Measurements from ENCODE around the gene FCRL3. TPM values are rescaled to one million over a fixed set of nuclear protein-coding genes. Genes with fewer than 3 reads are reported as not detected.
"Not testable (repeated sequence)": the region's sequence is repeated elsewhere in the genome, so short reads cannot be mapped to it uniquely, and the experiment has no call there.

FCRL3 gene, protein sequence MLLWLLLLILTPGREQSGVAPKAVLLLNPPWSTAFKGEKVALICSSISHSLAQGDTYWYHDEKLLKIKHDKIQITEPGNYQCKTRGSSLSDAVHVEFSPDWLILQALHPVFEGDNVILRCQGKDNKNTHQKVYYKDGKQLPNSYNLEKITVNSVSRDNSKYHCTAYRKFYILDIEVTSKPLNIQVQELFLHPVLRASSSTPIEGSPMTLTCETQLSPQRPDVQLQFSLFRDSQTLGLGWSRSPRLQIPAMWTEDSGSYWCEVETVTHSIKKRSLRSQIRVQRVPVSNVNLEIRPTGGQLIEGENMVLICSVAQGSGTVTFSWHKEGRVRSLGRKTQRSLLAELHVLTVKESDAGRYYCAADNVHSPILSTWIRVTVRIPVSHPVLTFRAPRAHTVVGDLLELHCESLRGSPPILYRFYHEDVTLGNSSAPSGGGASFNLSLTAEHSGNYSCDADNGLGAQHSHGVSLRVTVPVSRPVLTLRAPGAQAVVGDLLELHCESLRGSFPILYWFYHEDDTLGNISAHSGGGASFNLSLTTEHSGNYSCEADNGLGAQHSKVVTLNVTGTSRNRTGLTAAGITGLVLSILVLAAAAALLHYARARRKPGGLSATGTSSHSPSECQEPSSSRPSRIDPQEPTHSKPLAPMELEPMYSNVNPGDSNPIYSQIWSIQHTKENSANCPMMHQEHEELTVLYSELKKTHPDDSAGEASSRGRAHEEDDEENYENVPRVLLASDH
- not detected for total RNA-seq

GRCh38 chr1:157700732-157701131 lies at the start of gene FCRL3:
Gene FCRL3 (minus strand): TSS chr1:157700769. CDS start chr1:157700489, 280 bp downstream.
- no peak for DNase-seq (ENCODE audit: low spot score in 2 of 2)
- WGBS, 2 donors: 77 to 80% methylated on average over 4 of the region's 4 CpGs
- intact Hi-C loops (cut with DNase I; ENCODE audit: low total_unique reads): no loop called here
- TF ChIP-seq POLR2A (IDR thresholded peaks at IDR 0.05) (no peak), CTCF (IDR thresholded peaks at IDR 0.05) (no peak)
- no peak within 1 kb of the TSS for H3K4me3 ChIP-seq (ENCODE audit: low read depth, poor library complexity, severe bottlenecking)

GRCh38 chr1:157748262-157748817 lies 47.8 kb upstream of the FCRL3 start:
- intact Hi-C loops (cut with DNase I; ENCODE audit: low total_unique reads): no loop called here
- no peak for DNase-seq (ENCODE audit: low spot score in 2 of 2)
- WGBS, 2 donors: 90 to 95% methylated on average over 3 of the region's 3 CpGs
- H3K4me3 ChIP-seq (ENCODE audit: low read depth, poor library complexity, severe bottlenecking): no peak overlapping the region
- no peak for TF ChIP-seq CTCF (IDR thresholded peaks at IDR 0.05)

DNA sequence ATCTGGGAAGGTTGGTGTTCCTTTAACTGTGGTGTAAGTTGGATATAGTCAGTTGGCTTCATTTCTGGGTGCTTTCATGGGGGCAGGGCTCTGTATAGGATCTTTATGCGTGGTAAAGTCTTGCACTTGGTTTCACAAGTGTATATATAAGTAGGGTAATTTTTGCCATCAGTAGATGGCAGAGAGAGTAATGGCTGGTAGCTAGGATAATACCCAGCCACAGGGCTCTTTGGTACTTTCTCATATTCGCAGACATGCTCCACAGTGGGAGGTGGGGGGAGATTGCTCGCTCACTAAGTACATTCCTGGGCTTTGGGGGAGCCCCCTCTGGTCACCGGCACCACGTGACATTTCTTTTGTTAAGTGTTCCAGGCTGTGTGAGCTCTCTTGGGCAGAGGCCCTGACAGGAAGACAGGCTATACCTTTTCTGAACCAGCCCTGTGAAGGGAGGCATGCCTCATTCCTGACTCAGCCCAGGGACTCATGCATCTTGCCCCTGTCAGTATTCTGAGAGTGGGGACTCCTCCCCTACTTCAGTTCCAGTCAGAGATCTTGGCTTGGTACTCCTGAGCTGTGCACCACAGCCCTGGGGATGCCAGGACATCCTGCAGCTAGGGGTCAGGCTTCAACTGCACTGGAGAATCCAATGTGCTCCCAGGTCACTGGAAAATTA lies 38.8 kb upstream of the FCRL3 start:
- no peak for DNase-seq (ENCODE audit: low spot score in 2 of 2)
- intact Hi-C loops (cut with DNase I; ENCODE audit: low total_unique reads): no loop called here
- 57 to 73% methylated on average over 5 of the region's 5 CpGs for whole genome bisulfite sequencing, 2 donors
- TF ChIP-seq POLR2A (IDR thresholded peaks at IDR 0.05): no peak
- TF ChIP-seq CTCF (IDR thresholded peaks at IDR 0.05): no peak
- no peak overlapping the region for H3K4me3 ChIP-seq (ENCODE audit: low read depth, poor library complexity, severe bottlenecking)

GRCh38 chr1:157735991-157736390 lies 35.4 kb upstream of the FCRL3 start:
- intact Hi-C loops (cut with DNase I; ENCODE audit: low total_unique reads); DNase-seq (ENCODE audit: low spot score in 2 of 2); H3K4me3 ChIP-seq (ENCODE audit: low read depth, poor library complexity, severe bottlenecking): not testable (repeated sequence)
- WGBS, 2 donors: 85 to 89% methylated on average over 5 of the region's 5 CpGs

DNA sequence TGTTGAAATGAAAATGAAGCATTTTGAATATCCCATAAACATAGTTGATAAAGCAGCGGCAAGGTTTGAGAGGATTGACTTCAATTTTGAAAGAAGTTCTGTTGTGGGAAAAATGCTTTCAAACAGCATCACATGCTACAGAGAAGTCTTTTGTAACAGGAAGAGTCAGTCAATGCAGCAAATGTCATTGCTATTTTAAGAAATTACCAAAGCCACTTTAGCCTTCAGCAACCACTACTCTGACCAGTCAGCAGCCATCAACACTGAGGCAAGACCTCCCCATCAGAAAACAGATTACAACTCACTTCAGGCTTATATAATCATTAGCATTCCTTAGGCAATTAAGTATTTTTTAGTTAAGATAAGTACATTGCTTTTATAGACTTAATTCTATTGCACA lies 33.8 kb upstream of the FCRL3 start:
- TF ChIP-seq CTCF (IDR thresholded peaks at IDR 0.05): no peak
- TF ChIP-seq POLR2A (IDR thresholded peaks at IDR 0.05): no peak
- no peak for DNase-seq (ENCODE audit: low spot score in 2 of 2)
- intact Hi-C loops (cut with DNase I; ENCODE audit: low total_unique reads): no loop called here
- no peak overlapping the region for H3K4me3 ChIP-seq (ENCODE audit: low read depth, poor library complexity, severe bottlenecking)
- 80 to 97% methylated on average over 1 of the region's 1 CpG for WGBS, 2 donors

GRCh38 chr1:157732755-157733154 lies 32.2 kb upstream of the FCRL3 start:
- 63 to 65% methylated on average over 3 of the region's 3 CpGs for WGBS, 2 donors
- DNase-seq (ENCODE audit: low spot score in 2 of 2): no peak
- no peak overlapping the region for H3K4me3 ChIP-seq (ENCODE audit: low read depth, poor library complexity, severe bottlenecking)
- TF ChIP-seq POLR2A (IDR thresholded peaks at IDR 0.05) (no peak), CTCF (IDR thresholded peaks at IDR 0.05) (no peak)
- intact Hi-C loops (cut with DNase I; ENCODE audit: low total_unique reads): no loop called here

Data from lower leg skin (tissue), 4 donors.